Parathyroid adenoma (tissue), 2 donors: ENCODE data around the gene THUMPD2.

Experiments used
- H2AFZ ChIP-seq: fragments of 300-600 bp; sonication (generic); one replicate; pipeline ENCODE4 v1.7.0; 2017; ENCODE audit warnings: antibody characterized with exemption, mild to moderate bottlenecking
- H3K27ac ChIP-seq: fragments of 300-600 bp; sonication (generic); one replicate; pipeline ENCODE4 v1.7.0; 2017
- H3K27me3 ChIP-seq: fragments of 300-600 bp; sonication (generic); one replicate; pipeline ENCODE4 v1.7.0; 2017; ENCODE audit warnings: low read length; ENCODE audit not compliant: control insufficient read depth, insufficient read depth
- H3K36me3 ChIP-seq: fragments of 300-600 bp; sonication (generic); one replicate; pipeline ENCODE4 v1.7.0; 2017; ENCODE audit warnings: low read length; ENCODE audit not compliant: control insufficient read depth, insufficient read depth
- H3K4me1 ChIP-seq: fragments of 300-600 bp; sonication (generic); one replicate; pipeline ENCODE4 v1.7.0; 2017; ENCODE audit warnings: control low read depth
- H3K4me2 ChIP-seq: fragments of 300-600 bp; sonication (generic); one replicate; pipeline ENCODE4 v1.7.0; 2017; ENCODE audit warnings: low read length
- H3K4me3 ChIP-seq: fragments of 300-600 bp; sonication (generic); one replicate; pipeline ENCODE4 v1.7.0; 2017; ENCODE audit warnings: low read depth, low read length
- H3K79me2 ChIP-seq: fragments of 300-600 bp; sonication (generic); one replicate; pipeline ENCODE4 v1.7.0; 2017; ENCODE audit warnings: control low read depth
- H3K9ac ChIP-seq: fragments of 300-600 bp; sonication (generic); one replicate; pipeline ENCODE4 v1.7.0; 2017; ENCODE audit warnings: mild to moderate bottlenecking
- H3K9me3 ChIP-seq: fragments of 300-600 bp; sonication (generic); one replicate; pipeline ENCODE4 v1.7.0; 2017; ENCODE audit warnings: low read length; ENCODE audit not compliant: control insufficient read depth
- CTCF ChIP-seq: fragments of 300-600 bp; sonication (generic); IDR thresholded peaks from one replicate; pipeline ENCODE4 v1.7.0; 2017; ENCODE audit warnings: antibody characterized with exemption, mild to moderate bottlenecking
- donor health status: primary hyperparathyroidism.

The THUMPD2 gene

GRCh38 chr2:39786761-39787522 is 7.9 kb upstream of the THUMPD2 start:
- H2AFZ ChIP-seq: no peak overlapping the region
- TF ChIP-seq CTCF: no peak
- no peaks in the 10 kb centered on the region for H3K9me3 ChIP-seq
- no peaks in the 10 kb centered on the region for H3K79me2 ChIP-seq
- H3K27ac ChIP-seq: no peak overlapping the region
- H3K27me3 ChIP-seq: no peaks in the 10 kb centered on the region
- no peaks in the 10 kb centered on the region for H3K4me1 ChIP-seq
- H3K9ac ChIP-seq: no peak overlapping the region
- no peak overlapping the region for H3K4me3 ChIP-seq
- H3K4me2 ChIP-seq: no peak overlapping the region
- H3K36me3 ChIP-seq: no peaks in the 10 kb centered on the region

DNA sequence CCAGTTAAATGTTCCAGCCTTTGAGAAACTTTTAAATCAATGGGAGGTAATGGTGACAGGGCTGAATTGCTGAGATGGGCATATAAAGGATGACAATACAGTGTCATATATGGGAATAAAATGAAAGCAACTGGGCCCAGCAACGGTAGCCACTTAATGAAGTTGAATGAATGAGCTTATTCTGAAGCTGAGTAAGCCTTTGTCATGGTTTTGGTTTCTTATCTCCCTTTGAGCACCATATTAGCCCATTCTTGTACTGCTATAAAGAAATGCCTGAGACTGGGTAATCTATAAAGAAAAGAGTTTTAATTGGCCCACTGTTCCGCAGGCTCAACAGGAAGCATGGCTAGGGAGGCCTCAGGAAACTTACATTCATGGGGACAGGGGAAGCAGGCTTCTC is 3.5 kb upstream of the THUMPD2 start:
- H3K4me1 ChIP-seq: no peaks in the 10 kb centered on the region
- no peak overlapping the region for H3K4me3 ChIP-seq
- no peak overlapping the region for H3K4me2 ChIP-seq
- no peak overlapping the region for H3K27ac ChIP-seq
- no peak for TF ChIP-seq CTCF
- H3K79me2 ChIP-seq: no peaks in the 10 kb centered on the region
- H3K27me3 ChIP-seq: no peaks in the 10 kb centered on the region
- H3K36me3 ChIP-seq: no peaks in the 10 kb centered on the region
- H2AFZ ChIP-seq: no peak overlapping the region
- no peaks in the 10 kb centered on the region for H3K9me3 ChIP-seq
- no peak overlapping the region for H3K9ac ChIP-seq

- Histone ChIP-seq H3K79me2 (no peaks in the 10 kb centered on the region), H3K9ac (no peak overlapping the region), H2AFZ (peak overlapping the region; percentile 63), H3K36me3 (no peaks in the 10 kb centered on the region), H3K27me3 (no peaks in the 10 kb centered on the region), H3K27ac (no peak overlapping the region), H3K4me3 (no peak overlapping the region), H3K4me2 (no peak overlapping the region), H3K4me1 (no peaks in the 10 kb centered on the region), H3K9me3 (no peaks in the 10 kb centered on the region)
- TF ChIP-seq CTCF: no peak
These were observed 2.6 kb upstream of the THUMPD2 start for GRCh38 chr2:39781697-39782096.

DNA sequence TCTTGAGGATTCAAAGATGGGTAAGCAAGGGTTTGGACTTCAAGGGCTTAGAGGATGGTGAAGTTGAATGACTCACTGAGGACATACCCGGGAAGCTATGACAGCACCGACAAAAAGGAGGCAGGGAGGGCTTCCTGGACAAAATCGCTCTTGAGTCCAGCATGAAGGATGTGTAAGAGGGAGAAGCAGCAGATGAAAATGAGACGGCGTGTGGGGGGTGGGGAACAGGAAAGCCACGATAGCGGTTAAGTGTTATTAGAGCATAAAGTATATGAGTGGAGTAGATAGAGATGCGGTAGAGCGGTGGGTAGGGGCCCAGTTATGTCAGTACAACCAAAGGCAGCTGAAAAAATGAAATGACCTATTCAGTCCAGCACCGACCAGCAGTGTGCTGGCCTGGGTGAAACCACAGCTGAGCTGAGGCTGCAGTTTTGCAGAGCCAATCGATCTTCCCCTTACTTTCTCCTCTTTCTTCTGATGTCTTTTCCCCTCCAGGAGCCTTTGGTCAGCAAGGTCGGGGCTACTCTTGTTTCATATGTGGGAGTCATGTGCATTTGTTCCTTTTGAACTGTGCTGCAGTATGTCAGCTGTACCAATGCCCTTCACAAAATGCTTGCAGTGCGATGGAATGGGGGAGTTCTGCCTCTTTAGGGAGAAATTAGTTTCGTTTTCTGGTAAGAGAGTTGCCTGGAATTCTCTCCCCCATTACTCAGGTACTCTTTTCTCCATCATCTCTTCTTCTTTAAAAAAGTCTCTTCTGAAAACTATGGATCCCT is 2.0 kb upstream of the THUMPD2 start:
- TF ChIP-seq CTCF: no peak
- Histone ChIP-seq H3K9me3 (no peaks in the 10 kb centered on the region), H2AFZ (peak overlapping the region; percentile 63), H3K4me1 (no peaks in the 10 kb centered on the region), H3K79me2 (no peaks in the 10 kb centered on the region), H3K36me3 (no peaks in the 10 kb centered on the region), H3K9ac (no peak overlapping the region), H3K4me3 (no peak overlapping the region), H3K27me3 (no peaks in the 10 kb centered on the region), H3K4me2 (no peak overlapping the region), H3K27ac (no peak overlapping the region)
